GM18909 (cell line): ENCODE data around the gene INPP5A.

Source experiments
- ATAC-seq: cut with Tn5 transposase; IDR thresholded peaks from one replicate; pipeline ENCODE4 v1.9.1; 2021; ENCODE audit warnings: mild to moderate bottlenecking; ENCODE audit not compliant: unreplicated experiment, poor library complexity

The INPP5A gene

DNA sequence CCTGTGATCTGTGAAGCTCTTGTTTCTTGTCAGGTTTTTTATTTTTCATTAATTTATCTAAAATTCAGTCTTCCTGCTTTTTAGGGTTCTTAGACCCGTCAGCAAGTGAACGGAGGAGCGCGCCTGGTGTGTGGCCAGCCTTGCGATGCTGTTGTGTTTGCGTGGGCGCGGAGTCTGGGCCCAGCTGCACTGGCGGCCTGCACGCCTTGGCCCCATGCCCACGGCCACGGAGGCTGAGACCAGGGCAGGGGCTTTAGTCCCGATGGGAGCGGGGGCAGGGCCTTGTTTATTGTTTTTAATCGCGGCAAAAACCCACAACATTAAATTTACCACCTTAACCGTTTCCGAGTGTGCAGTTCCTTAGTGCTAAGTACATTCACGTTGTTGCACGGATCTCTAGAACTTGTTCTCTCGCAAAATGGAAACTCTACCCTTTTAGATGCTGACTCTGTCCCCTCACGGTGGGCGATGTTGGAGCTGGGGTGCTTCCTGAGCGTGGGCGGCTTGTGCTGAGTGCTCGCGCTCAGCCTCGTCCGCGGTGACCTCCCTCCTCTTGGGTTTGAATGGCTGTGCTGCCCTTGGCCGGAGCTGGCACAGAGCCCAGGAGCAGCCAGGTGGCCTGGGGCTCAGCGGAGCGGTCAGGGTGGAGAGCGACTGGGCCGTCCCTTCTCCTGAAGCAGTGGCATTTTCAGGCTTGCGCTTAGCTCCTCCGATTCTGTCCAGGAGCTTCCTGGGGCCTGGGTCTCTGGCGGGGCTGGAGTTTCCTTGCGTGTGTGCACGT is 69.1 kb downstream of the INPP5A start:
- no peak for ATAC-seq

DNA sequence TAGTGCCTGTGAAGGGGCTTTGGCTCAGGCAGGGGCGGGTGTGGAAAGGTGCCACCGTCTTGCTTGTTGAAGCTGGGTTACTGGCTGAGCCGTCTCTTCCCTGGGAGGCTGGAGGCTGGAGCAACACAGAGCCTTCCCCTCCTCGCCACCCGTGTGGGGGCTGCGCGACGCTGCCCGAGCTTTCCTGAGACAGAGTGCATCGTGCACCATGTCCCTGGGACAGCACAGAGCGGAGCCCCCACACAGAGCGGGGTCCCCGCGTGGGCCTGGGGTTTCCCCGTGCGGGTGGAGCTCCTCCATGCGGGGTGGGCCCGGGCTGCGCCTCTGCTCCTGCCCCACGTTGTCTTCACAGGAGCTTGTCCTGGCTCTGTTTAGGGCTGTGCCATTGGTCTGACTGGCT is 69.9 kb downstream of the INPP5A start:
- no peak for ATAC-seq

DNA sequence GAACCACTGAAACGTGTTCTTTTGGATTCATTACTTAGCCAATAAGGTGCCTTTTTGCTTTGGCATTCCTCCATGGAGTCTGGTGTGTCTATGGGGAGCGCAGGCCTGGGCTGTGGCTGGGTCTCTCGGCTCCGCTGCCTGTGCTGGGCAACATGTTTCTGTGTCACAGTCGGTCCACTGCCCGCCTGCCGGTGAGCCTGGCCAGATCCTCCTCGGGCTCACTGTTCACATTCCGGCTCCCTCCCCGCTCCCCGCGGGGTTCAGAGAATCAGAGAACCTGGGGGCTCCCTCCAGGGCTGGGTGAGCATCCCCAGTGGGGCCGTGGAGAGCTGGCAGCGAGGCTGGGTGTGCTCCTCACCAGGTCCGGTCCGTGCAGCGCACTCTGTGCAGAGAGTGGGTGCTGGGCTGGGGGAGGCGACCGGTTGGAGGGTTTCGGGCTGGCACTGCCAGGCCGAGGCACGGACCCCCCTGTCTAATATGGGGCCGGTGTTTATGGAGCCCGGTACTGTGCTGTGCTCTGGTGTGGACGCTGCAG is 70.4 kb downstream of the INPP5A start:
- ATAC-seq: no peak

DNA sequence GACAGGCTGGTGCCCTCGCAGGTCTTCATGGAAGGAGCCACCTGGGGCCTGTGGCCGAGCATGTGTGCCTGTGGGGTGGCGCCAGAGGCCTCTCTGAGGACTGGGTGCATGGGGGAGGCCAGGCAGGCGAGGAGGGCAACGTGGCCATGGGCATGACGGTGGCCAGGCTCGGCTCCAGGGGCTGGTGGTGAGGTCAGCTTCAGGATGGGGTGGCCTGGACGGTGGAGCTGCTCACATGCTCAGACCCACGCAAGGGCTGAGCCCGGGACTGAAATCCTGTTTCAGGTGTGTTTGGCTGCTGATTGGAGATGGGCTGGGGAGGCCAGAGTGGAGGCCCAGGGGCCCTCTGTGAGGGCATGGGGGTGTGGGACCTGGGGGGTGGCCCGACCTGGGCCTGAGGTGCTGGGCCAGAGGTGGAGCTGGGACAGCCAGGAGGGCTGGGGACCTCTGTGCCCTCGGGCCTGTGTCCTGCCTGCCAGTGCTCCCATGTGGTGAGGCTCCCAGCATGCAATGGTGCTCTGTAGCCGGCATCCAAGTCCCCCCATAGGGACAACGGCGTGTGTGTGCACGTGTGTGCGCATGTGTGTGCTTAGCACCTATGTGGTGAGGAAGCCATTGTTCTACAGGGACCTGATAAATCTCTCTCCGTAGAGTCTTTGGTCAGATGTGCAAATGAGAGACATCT is 71.1 kb downstream of the INPP5A start:
- no peak for ATAC-seq

DNA sequence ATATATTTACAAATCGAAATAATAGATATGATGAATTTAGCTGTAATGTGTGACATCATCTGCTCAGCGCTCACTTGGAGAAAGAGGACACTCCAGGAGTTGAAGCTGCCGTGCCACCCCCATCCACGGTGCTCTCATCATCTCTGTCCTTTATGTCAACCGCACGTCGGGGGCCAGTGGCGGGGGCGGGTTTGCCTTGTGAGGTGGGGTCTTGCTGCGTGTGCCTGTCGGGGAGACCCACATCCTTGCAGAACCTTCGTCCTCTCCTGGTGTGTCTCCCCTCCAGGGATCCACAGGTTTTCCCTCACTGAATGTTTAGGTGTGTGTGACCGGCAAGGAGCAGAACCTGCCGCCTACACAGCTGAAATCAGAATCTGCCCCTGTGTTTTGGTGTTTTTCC is 71.6 kb downstream of the INPP5A start:
- ATAC-seq: no peak

DNA sequence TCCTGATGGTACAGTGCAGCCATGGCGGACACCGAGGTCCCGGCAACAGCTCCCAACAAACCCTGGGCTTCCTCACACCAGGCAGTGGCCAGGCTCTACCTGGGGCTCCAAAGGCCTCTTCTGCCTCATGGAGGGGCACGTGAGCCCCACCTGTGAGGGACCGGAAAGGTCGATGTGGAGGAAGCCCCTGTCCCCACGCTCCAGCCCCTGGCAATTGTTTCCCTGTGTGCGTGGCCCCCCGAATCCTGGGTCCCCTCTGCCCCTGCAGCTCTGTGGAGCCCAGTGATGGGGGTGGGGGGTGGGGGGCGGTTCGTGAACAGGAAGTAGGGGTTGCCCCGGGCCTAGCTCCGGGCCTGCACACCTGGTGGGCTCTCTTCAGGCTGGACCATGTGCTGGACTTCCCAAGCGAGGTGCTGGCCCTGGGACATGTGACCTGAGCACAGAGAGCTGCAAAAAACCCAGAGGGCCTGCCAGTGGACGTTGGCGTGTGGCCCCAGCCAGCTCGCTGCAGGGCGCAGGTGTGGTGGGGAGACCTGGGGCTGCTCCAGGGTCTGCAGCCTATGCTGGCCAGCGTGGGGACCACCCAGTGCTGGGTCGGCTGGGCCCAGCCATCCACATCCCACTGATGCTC is 72.6 kb downstream of the INPP5A start:
- no peak for ATAC-seq

DNA sequence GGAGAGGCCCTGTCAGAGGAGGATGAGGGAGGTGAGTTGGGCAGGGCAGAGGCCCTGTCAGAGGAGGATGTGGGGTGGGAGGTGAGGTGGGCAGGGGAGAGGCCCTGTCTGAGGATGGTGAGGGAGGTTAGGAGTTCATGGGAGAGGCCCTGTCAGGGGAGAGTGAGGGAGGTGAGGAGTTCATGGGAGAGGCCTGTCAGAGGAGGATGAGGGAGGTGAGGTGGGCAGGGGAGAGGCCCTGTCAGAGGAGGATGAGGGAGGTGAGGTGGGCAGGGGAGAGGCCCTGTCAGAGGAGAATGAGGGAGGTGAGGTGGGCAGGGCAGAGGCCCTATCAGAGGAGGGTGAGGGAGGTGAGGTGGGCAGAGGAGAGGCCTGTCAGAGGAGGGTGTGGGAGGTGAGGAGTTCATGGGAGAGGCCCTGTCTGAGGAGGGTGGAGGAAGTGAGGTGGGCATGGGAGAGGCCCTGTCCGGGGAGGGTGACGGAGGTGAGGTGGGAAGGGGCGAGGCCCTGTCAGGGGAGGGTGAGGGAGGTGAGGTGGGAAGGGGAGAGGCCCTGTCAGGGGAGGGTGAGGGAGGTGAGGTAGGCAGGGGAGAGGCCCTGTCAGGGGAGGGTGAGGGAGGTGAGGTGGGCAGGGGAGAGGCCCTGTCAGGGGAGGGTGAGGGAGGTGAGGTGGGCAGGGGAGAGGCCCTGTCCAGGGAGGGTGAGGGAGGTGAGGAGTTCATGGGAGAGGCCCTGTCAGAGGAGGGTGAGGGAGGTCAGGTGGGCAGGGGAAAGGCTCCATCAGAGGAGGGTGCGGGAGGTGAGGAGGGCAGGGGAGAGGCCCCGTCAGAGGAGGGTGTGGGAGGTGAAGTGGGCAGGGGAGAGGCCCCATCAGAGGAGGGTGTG is 73.7 kb downstream of the INPP5A start:
- ATAC-seq: no peak

DNA sequence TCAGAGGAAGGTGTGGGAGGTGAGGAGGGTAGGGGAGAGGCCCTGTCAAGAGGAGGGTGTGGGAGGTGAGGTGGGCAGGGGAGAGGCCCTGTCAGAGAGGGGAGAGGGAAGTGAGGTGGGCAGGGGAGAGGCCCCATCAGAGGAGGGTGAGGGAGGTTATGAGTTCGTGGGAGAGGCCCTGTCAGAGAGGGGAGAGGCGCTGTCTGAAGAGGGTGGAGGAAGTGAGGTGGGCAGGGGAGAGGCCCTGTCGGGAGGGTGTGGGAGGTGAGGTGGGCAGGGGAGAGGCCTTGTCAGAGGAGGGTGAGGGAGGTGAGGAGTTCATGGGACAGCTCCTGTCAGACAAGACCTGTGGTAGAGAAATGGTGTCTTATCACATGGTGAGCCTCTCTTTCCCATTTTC is 74.4 kb downstream of the INPP5A start:
- no peak for ATAC-seq

DNA sequence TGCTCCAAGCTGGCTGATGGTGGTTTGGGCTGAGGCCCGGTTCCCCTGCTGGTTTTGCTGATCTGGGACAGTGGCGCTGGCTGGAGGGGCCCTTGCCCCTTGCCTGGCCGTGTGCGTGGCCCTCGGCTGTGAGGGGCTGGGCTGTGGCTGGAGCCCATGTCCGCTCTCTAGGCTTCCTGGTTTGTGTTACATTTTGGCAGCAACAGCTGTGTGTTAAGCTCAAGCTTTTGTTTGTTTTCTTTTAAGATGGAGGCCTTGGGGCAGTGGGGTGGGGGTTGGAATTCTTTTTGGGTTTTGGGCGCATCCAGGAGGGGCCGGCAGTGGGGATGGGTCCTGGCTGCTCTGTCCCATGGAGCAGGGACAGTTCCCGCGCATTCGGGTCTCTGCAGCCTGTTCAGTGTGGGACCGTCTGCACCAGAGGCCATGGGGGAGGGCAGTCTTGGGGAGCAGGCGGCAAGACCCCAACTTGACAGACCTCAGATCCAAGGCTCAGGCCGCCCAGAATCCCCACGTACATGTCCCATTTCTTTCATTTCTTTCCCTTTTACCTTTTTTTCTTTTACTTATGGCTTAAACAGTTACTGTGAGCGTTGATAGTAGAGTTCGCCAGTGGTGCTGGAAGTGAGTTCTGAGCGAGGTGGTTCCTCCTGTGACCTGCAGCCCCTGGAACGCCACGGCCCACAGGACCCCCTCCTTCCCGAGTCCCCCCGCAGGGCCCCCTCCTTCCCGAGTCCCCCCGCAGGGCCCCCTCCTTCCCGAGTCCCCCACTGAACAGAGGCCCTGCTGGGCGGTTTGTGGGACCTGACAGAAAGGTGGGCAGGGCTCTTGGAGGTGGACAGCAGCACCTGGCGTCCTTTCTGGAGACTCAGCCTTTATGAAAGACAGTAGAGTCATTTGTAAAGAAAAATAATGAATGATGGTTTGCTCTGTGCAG is 75.3 kb downstream of the INPP5A start:
- ATAC-seq: no peak

DNA sequence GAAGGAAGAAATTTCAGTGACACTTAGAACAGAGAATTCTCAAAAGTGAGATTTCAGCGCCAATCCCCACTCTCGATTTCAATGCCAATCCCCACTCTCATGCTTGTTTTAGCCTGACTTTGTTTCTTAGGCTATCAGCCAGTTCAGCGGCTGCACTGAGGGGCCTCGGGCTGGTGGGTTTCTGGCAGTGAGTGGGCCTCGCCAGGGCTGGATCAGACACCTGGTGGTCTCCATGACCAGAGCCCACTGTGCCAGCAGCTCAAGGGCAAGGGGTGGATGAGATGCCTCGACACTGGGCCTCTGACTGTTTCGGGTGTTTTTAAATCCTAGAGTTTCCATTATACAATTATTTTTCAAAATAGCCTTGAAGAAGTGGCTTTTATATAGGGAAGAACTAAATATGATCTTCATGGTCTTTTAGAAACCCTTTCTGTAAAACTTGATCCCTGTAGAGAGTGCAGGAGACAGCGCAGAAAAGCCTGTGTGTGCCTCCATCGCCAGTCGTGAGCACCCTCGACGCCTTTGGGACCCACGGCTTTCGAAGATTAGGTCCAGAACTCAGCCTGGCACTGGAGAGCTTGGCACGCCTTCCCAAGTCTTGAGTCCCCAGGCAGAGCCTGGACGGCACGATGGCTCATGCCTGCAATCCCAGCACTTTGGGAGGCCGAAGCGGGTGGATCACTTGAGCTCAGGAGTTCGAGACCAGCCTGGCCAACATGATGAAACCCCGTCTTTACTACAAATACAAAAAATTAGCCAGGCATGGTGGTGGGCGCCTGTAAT is 76.2 kb downstream of the INPP5A start:
- ATAC-seq: no peak

DNA sequence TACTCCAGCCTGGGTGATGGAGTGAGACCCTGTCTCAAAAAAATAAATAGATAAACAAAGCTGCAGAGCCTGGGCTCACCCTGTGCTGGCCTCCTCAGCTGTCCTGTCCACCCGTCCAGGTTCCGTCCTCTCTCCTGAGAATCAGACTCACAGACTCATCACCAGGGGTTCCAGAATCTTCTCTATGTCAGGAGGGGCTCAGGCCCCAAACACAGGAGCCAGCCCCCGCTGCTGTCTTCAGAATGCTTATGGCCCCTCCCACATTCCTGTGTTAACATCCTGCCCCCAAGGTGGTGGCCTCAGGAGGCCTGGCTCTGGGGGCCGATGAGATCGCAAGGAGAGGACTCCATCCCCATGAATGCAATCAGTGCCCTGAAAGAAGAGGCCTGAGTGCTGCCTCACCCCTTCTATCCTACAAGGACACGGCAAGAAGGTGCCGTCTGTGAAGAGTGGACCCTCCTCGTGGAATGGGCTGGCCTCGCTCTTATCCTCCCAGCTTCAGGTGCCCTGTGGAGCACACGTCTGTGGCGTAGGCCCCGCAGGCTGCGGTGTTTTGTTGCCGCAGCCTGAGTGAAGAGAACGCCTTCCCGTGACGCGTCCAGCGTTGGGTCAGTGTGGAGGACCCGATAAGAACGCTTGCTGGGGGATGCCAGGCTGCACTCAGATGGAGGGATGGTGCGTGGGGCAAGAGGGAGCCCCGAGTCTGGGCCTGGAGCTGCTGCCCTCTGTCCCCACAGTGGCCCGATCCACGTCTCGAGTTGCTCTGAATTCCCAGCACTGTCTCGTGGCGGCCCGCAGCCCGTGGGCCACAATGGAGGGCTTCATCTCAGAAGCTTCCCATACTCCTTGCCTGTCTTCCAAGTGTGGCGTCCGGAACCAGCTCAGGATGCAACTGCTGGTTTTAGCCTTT is 77.1 kb downstream of the INPP5A start:
- ATAC-seq: no peak

DNA sequence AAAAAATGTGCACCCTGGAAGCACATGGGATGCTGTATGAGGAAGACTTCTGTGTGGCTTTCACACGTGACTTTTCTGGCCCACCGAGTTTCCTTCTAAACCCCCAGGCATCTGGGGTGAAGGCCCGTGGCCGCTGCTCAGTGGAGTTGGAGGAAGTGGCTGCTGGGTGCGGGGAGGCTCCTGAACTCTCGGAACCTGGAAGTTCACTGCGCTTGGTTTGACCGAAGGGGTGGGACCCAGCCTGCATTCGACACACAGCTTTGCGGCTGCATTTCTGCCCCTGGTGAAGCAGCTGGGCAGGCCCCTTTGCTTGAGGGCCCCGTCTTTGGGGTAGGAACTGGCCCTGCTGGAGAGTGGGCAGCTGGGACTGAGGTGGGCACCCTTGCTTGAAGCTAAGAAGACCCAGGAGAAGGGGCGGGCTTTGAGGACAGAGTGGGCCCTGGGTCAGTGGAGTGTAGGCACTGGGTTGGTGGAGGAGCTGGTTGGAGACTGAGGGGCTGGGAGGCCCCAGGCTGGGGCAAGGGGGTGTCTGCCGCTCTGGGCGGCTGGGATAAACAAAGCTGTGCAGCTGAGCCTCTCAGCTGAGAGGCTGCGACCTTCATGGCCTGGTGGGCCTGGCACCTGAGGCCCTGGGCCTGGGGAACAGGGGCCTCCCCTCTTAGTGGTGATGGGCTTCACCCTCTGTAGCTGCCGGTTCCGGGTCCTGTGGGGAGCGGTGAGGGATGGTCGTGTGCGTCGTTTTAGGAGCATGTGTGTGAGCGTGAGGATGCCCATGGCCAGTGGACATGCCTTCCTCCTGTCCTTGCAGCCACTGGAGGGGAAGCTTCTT is 78.0 kb downstream of the INPP5A start:
- ATAC-seq: no peak

DNA sequence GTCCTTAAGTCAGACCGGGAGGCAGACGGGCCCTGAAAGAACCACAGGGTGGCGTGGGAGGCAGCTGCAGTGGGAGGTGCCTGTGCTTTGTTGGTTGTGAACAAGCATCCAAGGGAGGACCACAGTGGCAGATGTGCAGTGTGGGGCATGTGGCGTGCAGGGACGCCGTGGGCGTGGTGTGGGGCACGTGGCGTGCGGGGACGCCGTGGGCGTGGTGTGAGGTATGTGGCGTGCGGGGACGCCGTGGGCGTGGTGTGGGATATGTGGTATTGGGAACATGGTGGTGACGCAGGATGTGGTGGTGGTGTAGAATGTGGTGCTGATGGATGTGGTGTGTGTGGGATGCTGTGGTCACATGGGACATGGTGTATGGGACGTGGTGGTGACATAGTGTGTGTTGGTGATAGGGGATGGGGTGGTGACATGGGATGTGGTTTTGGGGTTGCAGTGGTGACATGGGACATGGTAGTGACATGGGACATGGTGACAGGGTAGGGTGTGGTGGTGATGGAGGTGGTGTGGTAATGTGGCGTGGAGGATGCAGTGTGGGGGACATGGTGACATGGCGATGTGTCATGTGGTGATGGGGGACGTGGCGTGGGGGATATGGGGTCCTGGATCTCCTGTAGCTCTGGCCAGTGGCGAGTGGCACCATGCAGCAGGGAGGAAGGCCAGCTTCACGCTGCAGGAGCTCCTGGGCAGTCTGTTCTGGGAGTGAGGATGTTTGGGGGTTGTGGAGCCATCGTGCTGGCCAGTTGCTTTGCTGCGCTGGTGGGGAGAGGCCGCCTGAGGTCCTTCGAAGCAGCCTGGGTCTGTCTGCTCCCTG is 78.8 kb downstream of the INPP5A start:
- ATAC-seq: no peak

DNA sequence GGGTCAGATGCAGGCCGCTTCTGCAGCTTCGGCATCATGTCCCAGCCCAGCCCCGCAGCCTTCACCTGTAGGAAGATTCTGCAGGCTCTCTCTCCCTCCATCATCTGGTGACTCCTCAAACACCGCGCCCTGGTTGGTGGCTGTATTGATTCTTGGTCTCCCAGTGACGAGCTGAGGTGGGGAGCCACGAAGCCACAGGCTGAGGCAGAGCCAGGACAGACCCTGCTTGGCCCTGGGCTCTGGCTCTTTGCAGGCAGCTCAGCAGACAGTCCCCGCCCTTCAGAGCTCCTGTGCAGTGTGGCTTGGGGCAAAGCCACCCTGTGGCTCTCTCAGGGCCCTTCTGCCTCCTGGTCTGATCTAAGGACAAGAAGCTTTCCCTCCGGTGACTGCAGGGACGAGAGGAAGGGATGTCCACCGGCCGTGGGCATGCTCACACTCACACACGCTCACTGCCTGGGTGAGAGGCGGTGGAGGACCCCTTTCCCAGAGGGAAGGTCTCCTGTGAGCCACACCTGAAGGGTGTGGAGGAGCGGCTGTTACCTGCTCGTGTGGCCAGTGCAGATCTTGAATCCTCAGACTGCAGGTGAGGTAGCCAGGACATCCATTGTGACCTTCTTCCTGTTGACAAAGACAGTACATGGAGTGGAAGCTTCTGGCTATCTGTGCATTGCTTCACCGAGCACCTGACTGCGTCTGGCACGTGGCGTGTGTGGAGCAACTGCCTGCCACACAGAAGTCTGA is 79.6 kb downstream of the INPP5A start:
- ATAC-seq: no peak

DNA sequence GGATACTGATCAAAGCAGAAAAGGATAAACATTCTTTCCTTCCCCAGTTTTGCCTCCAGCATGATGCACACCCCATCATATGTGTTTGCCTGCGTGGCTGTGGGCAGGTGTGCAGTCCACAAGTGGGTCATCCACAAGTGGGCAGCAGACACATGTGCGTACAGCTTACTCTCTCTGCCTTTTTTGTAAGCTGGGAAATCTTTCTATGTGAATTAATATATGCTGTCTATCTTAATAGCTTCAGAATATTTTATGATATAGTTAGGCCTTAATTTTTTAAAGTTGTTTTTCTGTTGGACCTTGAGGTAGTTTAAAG is 80.1 kb downstream of the INPP5A start:
- ATAC-seq: no peak
